Adrenal gland (tissue), 5 donors: ENCODE data around the gene SCYGR4.

Experiments
- CTCF ChIP-seq, 6 experiments: fragments of 450-650 bp in 4 of 6; fragments of 200-600 bp in 2 of 6; sonication (generic) in 1 of 6; IDR thresholded peaks; 1 replicate in 5 of 6; 2 replicates in 1 of 6; pipeline versions ENCODE4 v1.5.1 to v1.8.0; 2016 to 2021; ENCODE audit warnings: antibody characterized with exemption in 6 of 6, mild to moderate bottlenecking in 2 of 6, moderate library complexity in 1 of 6
- POLR2A ChIP-seq, 2 donors: fragments of 450-650 bp; IDR thresholded peaks; one replicate each; pipeline ENCODE4 v1.6.1; 2017; ENCODE audit warnings: antibody characterized with exemption in 2 of 2, mild to moderate bottlenecking in 2 of 2, moderate library complexity in 1 of 2
- donor health status: DM: no; HTN: no; CAD: no.

GRCh38 chr2:227570615-227571014 is 46.7 kb upstream of the SCYGR4 start:
- TF ChIP-seq CTCF (IDR thresholded peaks at IDR 0.05) (no peak), POLR2A (IDR thresholded peaks at IDR 0.05) (no peak)
